IMR-90 (cell line): ENCODE data around the gene COX6A2.

Experiments used
- CEBPB ChIP-seq: IDR thresholded peaks from 2 replicates; pipeline ENCODE4 v1.6.1; 2012; ENCODE audit warnings: low read depth, low read length, improper control_type of control experiment
- CHD1 ChIP-seq: IDR thresholded peaks from 2 replicates; pipeline ENCODE4 v1.6.1; 2012; ENCODE audit warnings: low read depth, low read length, improper control_type of control experiment
- CTCF ChIP-seq: conservative IDR thresholded peaks from 2 replicates; pipeline ENCODE4 v1.5.1; 2012; ENCODE audit warnings: mild to moderate bottlenecking, low read depth, low read length, improper control_type of control experiment
- MXI1 ChIP-seq: IDR thresholded peaks from 2 replicates; pipeline ENCODE4 v1.6.1; 2012; ENCODE audit warnings: low read depth, mild to moderate bottlenecking, low read length, moderate library complexity, borderline replicate concordance
- POLR2A ChIP-seq: IDR thresholded peaks from 2 replicates; pipeline ENCODE4 v1.6.1; 2012; ENCODE audit warnings: mild to moderate bottlenecking, low read depth, low read length
- RFX5 ChIP-seq: IDR thresholded peaks from 2 replicates; pipeline ENCODE4 v1.8.0; 2012; ENCODE audit warnings: low read depth, mild to moderate bottlenecking, low read length, moderate library complexity

DNA sequence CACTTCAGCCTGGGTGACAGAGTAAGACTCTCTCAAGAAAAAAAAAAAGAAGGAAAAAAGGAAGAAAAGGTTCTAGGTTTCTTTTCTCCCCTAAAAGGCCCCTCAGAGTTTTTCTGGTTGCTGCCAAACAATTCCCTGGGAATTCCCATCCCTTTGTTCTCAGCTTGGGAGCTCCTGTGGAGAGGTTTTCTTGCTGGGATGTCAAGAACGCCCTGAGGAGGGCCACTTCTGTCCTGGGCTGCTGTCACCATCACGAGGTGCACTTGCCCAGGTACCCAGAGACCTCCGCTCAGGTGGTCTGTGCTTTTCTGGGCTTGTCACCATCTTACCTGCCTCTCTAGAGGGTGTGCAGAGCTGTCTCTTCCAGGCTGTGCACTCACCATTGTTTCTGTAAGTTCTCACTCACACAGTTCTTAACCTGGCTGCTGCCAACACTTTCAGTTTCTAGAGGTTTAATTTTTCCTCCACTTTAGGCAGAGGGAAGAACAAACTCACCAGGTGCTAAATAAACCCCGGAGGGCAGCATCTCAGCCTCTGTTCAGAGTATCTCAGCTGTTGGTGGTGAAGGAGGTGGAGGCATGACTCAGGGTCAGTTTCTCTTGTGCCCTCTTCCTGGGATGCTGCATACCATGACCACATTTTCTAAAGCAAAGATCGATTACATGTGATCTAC lies 2.4 kb upstream of the COX6A2 start:
- TF ChIP-seq POLR2A (no peak), CTCF (no peak), MXI1 (no peak), CHD1 (no peak), RFX5 (no peak), CEBPB (no peak)
